ENCODE measurements around the gene SLC15A5. TPM values are rescaled to one million over a fixed set of nuclear protein-coding genes. Genes with fewer than 3 reads are reported as not detected.

SLC15A5 gene
- total RNA-seq, 2 donors from 2014 or later, result not detected

GRCh38 chr12:16291032-16291431, 13.5 kb upstream of the SLC15A5 start:
- Histone ChIP-seq H3K4me1 (replicated peaks) (no peaks in the 10 kb centered on the region), H3K36me3 (no peaks in the 10 kb centered on the region), H3K4me3 (no peak overlapping the region), H3K27me3 (replicated peaks; ENCODE audit: insufficient read depth) (no peaks in the 10 kb centered on the region), H3K9me3 (no peaks in the 10 kb centered on the region), H3K27ac (no peak overlapping the region)
- TF ChIP-seq CTCF (IDR thresholded peaks at IDR 0.05) (no peak), POLR2A (IDR thresholded peaks at IDR 0.05) (no peak), POLR2AphosphoS5 (IDR thresholded peaks at IDR 0.05) (no peak)
- no peak for DNase-seq (ENCODE audit: low spot score)
- intact Hi-C loops (cut with DNase I), result no loop called here
- 90% methylated on average over 4 of the region's 4 CpGs for WGBS

- H3K36me3 ChIP-seq, result no peaks in the 10 kb centered on the region
- 89% methylated on average over 3 of the region's 3 CpGs for WGBS
- TF ChIP-seq CTCF (IDR thresholded peaks at IDR 0.05) (no peak), POLR2A (IDR thresholded peaks at IDR 0.05) (no peak), POLR2AphosphoS5 (IDR thresholded peaks at IDR 0.05) (no peak)
- H3K27ac ChIP-seq, result no peak overlapping the region
- H3K4me3 ChIP-seq, result no peak overlapping the region
- no peaks in the 10 kb centered on the region for H3K4me1 ChIP-seq (replicated peaks)
- H3K9me3 ChIP-seq, result no peaks in the 10 kb centered on the region
- H3K27me3 ChIP-seq (replicated peaks; ENCODE audit: insufficient read depth), result no peaks in the 10 kb centered on the region
- intact Hi-C loops (cut with DNase I), result no loop called here
- DNase-seq (ENCODE audit: low spot score), result no peak
Measured at GRCh38 chr12:16285586-16285985, 8.1 kb upstream of the SLC15A5 start.

- no peaks in the 10 kb centered on the region for H3K4me1 ChIP-seq (replicated peaks)
- DNase-seq (ENCODE audit: low spot score), result no peak
- TF ChIP-seq CTCF (IDR thresholded peaks at IDR 0.05), result no peak
- no peak for TF ChIP-seq POLR2A (IDR thresholded peaks at IDR 0.05)
- no peak for TF ChIP-seq POLR2AphosphoS5 (IDR thresholded peaks at IDR 0.05)
- intact Hi-C loops (cut with DNase I), result no loop called here
- no peak overlapping the region for H3K4me3 ChIP-seq
- H3K27me3 ChIP-seq (replicated peaks; ENCODE audit: insufficient read depth), result no peaks in the 10 kb centered on the region
- H3K9me3 ChIP-seq, result no peaks in the 10 kb centered on the region
- 77% methylated on average over 2 of the region's 2 CpGs for WGBS
- H3K27ac ChIP-seq, result no peak overlapping the region
- no peaks in the 10 kb centered on the region for H3K36me3 ChIP-seq
Measured at GRCh38 chr12:16282978-16283377, 5.5 kb upstream of the SLC15A5 start.

DNA sequence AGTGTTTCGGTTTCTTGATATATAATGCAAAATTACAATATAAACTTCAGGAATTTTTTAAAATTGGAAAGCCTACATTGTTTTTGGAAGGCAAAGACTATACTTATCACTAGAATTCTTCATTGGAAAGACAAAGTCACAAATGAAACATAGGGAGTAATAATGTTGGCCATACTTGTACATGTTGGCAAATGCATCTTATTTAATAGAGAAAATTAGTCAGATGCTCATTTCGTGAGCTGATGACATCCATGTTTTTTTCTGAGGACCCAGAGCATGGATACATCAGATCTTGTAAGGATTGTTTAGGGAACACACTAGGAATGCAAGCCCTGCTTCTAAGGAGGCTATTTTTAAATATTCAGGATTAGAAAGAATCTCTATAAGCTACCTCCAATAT, 4.6 kb upstream of the SLC15A5 start:
- H3K36me3 ChIP-seq, result no peaks in the 10 kb centered on the region
- no peak overlapping the region for H3K4me3 ChIP-seq
- TF ChIP-seq CTCF (IDR thresholded peaks at IDR 0.05), result no peak
- no peak for TF ChIP-seq POLR2AphosphoS5 (IDR thresholded peaks at IDR 0.05)
- no peak for TF ChIP-seq POLR2A (IDR thresholded peaks at IDR 0.05)
- 88% methylated on average over 2 of the region's 2 CpGs for WGBS
- DNase-seq (ENCODE audit: low spot score), result no peak
- no peaks in the 10 kb centered on the region for H3K27me3 ChIP-seq (replicated peaks; ENCODE audit: insufficient read depth)
- H3K4me1 ChIP-seq (replicated peaks), result no peaks in the 10 kb centered on the region
- H3K27ac ChIP-seq, result no peak overlapping the region
- intact Hi-C loops (cut with DNase I), result no loop called here
- no peaks in the 10 kb centered on the region for H3K9me3 ChIP-seq

- 57% methylated on average over 3 of the region's 3 CpGs for WGBS
- H3K36me3 ChIP-seq, result no peaks in the 10 kb centered on the region
- H3K27me3 ChIP-seq (replicated peaks; ENCODE audit: insufficient read depth), result no peaks in the 10 kb centered on the region
- no peak overlapping the region for H3K4me3 ChIP-seq
- DNase-seq (ENCODE audit: low spot score), result no peak
- H3K9me3 ChIP-seq, result no peaks in the 10 kb centered on the region
- no peaks in the 10 kb centered on the region for H3K4me1 ChIP-seq (replicated peaks)
- no peak overlapping the region for H3K27ac ChIP-seq
- intact Hi-C loops (cut with DNase I), result no loop called here
- TF ChIP-seq POLR2A (IDR thresholded peaks at IDR 0.05) (no peak), CTCF (IDR thresholded peaks at IDR 0.05) (no peak), POLR2AphosphoS5 (IDR thresholded peaks at IDR 0.05) (no peak)
Measured at GRCh38 chr12:16281157-16281556, 3.7 kb upstream of the SLC15A5 start.
